Gastroesophageal sphincter (tissue), 3 donors: ENCODE measurements around the gene HIRA.

ENCODE experiments used
- EP300 ChIP-seq: sonication (generic); formaldehyde crosslinking; IDR thresholded peaks from one replicate; pipeline ENCODE4 v1.6.1; 2017; ENCODE audit warnings: antibody characterized with exemption, mild to moderate bottlenecking
- POLR2A ChIP-seq, 2 donors: fragments of 450-650 bp; IDR thresholded peaks; one replicate each; pipeline ENCODE4 v1.6.1; 2017; ENCODE audit warnings: antibody characterized with exemption in 2 of 2, mild to moderate bottlenecking in 2 of 2, moderate library complexity in 1 of 2
- TF ChIP-seq, protein P1 (sequence below), 4 experiments: fragments of 200-600 bp in 2 of 4; fragments of 450-650 bp in 2 of 4; sonication (generic) in 1 of 4; IDR thresholded peaks; one replicate each; pipeline ENCODE4 v1.5.1; 2017 to 2019; ENCODE audit warnings: antibody characterized with exemption in 4 of 4, mild to moderate bottlenecking in 2 of 4, moderate library complexity in 2 of 4

DNA sequence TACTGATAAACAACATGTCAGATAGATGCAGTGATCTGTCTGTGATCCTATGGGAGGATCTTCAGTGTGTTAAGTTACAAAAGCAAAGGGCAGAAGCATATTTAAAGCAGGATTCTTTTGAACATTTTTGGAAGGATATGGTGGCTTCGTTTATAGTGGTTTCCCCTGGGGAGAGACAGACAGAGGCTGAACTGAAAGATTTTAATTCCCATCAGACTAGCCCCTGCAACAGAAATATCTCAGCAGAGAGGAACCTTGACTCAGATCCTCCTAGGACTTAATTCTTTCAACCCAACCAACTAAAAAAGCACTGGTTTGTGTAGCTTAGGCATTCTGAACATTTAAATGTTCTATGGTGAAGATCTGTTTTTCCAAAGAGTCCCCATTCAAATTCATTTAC is 145.7 kb downstream of the HIRA start:
- TF ChIP-seq, protein P1, sequence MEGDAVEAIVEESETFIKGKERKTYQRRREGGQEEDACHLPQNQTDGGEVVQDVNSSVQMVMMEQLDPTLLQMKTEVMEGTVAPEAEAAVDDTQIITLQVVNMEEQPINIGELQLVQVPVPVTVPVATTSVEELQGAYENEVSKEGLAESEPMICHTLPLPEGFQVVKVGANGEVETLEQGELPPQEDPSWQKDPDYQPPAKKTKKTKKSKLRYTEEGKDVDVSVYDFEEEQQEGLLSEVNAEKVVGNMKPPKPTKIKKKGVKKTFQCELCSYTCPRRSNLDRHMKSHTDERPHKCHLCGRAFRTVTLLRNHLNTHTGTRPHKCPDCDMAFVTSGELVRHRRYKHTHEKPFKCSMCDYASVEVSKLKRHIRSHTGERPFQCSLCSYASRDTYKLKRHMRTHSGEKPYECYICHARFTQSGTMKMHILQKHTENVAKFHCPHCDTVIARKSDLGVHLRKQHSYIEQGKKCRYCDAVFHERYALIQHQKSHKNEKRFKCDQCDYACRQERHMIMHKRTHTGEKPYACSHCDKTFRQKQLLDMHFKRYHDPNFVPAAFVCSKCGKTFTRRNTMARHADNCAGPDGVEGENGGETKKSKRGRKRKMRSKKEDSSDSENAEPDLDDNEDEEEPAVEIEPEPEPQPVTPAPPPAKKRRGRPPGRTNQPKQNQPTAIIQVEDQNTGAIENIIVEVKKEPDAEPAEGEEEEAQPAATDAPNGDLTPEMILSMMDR (IDR thresholded peaks at IDR 0.05): no peak
- TF ChIP-seq EP300: no peak
- TF ChIP-seq POLR2A (IDR thresholded peaks at IDR 0.05): no peak
